Endodermal cell (in vitro differentiated cells): ENCODE measurements around the gene GAB2. TPM values are rescaled to one million over a fixed set of nuclear protein-coding genes. Genes with fewer than 3 reads are reported as not detected.

Experiments used
- DNase-seq: peaks from one replicate; pipeline ENCODE4 v3.0.0-alpha.2; 2017
- H3K27ac ChIP-seq: 2 replicates; pipeline ENCODE4 v1.5.1; 2013; ENCODE audit warnings: mild to moderate bottlenecking, low read depth, low read length, moderate library complexity
- H3K27me3 ChIP-seq: 2 replicates; pipeline ENCODE4 v1.6.1; 2013; ENCODE audit warnings: mild to moderate bottlenecking, low read length, moderate library complexity; ENCODE audit not compliant: insufficient read depth, control insufficient read depth, poor library complexity, severe bottlenecking
- H3K36me3 ChIP-seq: 2 replicates; pipeline ENCODE4 v1.7.0; 2013; ENCODE audit warnings: mild to moderate bottlenecking, low read length, moderate library complexity; ENCODE audit not compliant: control insufficient read depth, insufficient read depth
- H3K4me1 ChIP-seq: one replicate; pipeline ENCODE4 v1.7.0; 2013; ENCODE audit warnings: low read length; ENCODE audit not compliant: control insufficient read depth, insufficient read depth
- H3K4me3 ChIP-seq: 2 replicates; pipeline ENCODE4 v1.5.1; 2013; ENCODE audit warnings: mild to moderate bottlenecking, low read length, moderate library complexity
- H3K9ac ChIP-seq: 2 replicates; pipeline ENCODE4 v1.6.1; 2013; ENCODE audit warnings: mild to moderate bottlenecking, low read length, moderate library complexity; ENCODE audit not compliant: poor library complexity, severe bottlenecking; ENCODE audit errors: extremely low read depth
- H3K9me3 ChIP-seq: 2 replicates; pipeline ENCODE4 v1.6.1; 2013; ENCODE audit warnings: mild to moderate bottlenecking, low read length, moderate library complexity; ENCODE audit not compliant: control insufficient read depth
- H3K27ac Mint-ChIP-seq: 2 replicates; pipeline ENCODE4 v1.8.0; 2020; ENCODE audit warnings: mixed read lengths
- H3K27me3 Mint-ChIP-seq: 2 replicates; pipeline ENCODE4 v1.8.0; 2021; ENCODE audit warnings: mild to moderate bottlenecking, mixed read lengths; ENCODE audit not compliant: insufficient read depth
- H3K36me3 Mint-ChIP-seq: 2 replicates; pipeline ENCODE4 v1.8.0; 2020; ENCODE audit warnings: low read depth, mixed read lengths
- H3K4me1 Mint-ChIP-seq: 2 replicates; pipeline ENCODE4 v1.8.0; 2020; ENCODE audit warnings: mixed read lengths
- H3K4me3 Mint-ChIP-seq: 2 replicates; pipeline ENCODE4 v1.8.0; 2020; ENCODE audit warnings: mild to moderate bottlenecking, moderate library complexity, mixed read lengths
- H3K9me3 Mint-ChIP-seq: 2 replicates; pipeline ENCODE4 v1.8.0; 2020; ENCODE audit warnings: mild to moderate bottlenecking, mixed read lengths
- CTCF ChIP-seq: fragments of 200-600 bp; sonication (generic); conservative IDR thresholded peaks from 2 replicates; pipeline ENCODE4 v1.5.0; 2021; ENCODE audit warnings: antibody characterized with exemption, mild to moderate bottlenecking
- WGBS, 2 experiments: methylation state at CpG; one replicate each; pipeline versions ENCODE4 v1.1.5 to v1.1.7; 2013; ENCODE audit warnings: missing lambda C conversion rate in 2 of 2, mixed read lengths in 1 of 2; ENCODE audit not compliant: insufficient coverage in 1 of 2, insufficient read length in 1 of 2; 5-methylcytosine and 5-hydroxymethylcytosine counted together
- total RNA-seq, 2 donors: library from RNA; stranded (reverse); fragmentation: NEBNext Ultra II Directional in 1 of 2; extraction: Animal tissue kit (Norgen Biotek cat#: 25700) in 1 of 2; gene quantifications; 2 replicates in 1 of 2; 3 replicates in 1 of 2; pipeline ENCODE4 v1.2.1, GENCODE V29; 2021

Gene GAB2
- total RNA-seq, 2 donors from 2014 or later, result 26.9 to 62.8 TPM

- no peak overlapping the region for H3K4me3 Mint-ChIP-seq
- H3K36me3 Mint-ChIP-seq, result peaks cover 9% of the 10 kb centered on the region
- H3K27ac Mint-ChIP-seq, result no peak overlapping the region
- H3K4me1 Mint-ChIP-seq, result peaks cover 20% of the 10 kb centered on the region
- peaks cover 16% of the 10 kb centered on the region for H3K36me3 ChIP-seq
- no peak for DNase-seq
- peaks cover 11% of the 10 kb centered on the region for H3K9me3 Mint-ChIP-seq
- peaks cover 7% of the 10 kb centered on the region for H3K4me1 ChIP-seq
- no peak for TF ChIP-seq CTCF
- H3K9ac ChIP-seq, result no peak overlapping the region
- peaks cover 3% of the 10 kb centered on the region for H3K27me3 Mint-ChIP-seq
- no peak overlapping the region for H3K27ac ChIP-seq
- 93 to 95% methylated on average over 4 to 5 of the region's 6 CpGs for WGBS, 2 experiments
- H3K4me3 ChIP-seq, result peak overlapping the region; percentile 30
- H3K9me3 ChIP-seq, result peaks cover 9% of the 10 kb centered on the region
- H3K27me3 ChIP-seq, result no peaks in the 10 kb centered on the region
These were observed 124.1 kb downstream of the GAB2 start for GRCh38 chr11:78293536-78293935.

- Histone ChIP-seq H3K4me1 (peaks cover 7% of the 10 kb centered on the region), H3K27ac (no peak overlapping the region), H3K9ac (no peak overlapping the region), H3K27me3 (no peaks in the 10 kb centered on the region), H3K36me3 (peaks cover 19% of the 10 kb centered on the region), H3K4me3 (peak overlapping the region; percentile 30), H3K9me3 (peaks cover 12% of the 10 kb centered on the region)
- H3K4me3 Mint-ChIP-seq, result no peak overlapping the region
- TF ChIP-seq CTCF, result no peak
- peaks cover 20% of the 10 kb centered on the region for H3K4me1 Mint-ChIP-seq
- H3K36me3 Mint-ChIP-seq, result peaks cover 9% of the 10 kb centered on the region
- peaks cover 12% of the 10 kb centered on the region for H3K9me3 Mint-ChIP-seq
- 92 to 97% methylated on average over 8 to 9 of the region's 9 CpGs for WGBS, 2 experiments
- H3K27ac Mint-ChIP-seq, result no peak overlapping the region
- H3K27me3 Mint-ChIP-seq, result peaks cover 3% of the 10 kb centered on the region
- no peak for DNase-seq
These were observed 125.4 kb downstream of the GAB2 start for GRCh38 chr11:78292109-78292803.

GRCh38 chr11:78291503-78292108, 126.0 kb downstream of the GAB2 start:
- peaks cover 3% of the 10 kb centered on the region for H3K27me3 Mint-ChIP-seq
- H3K36me3 Mint-ChIP-seq, result peaks cover 9% of the 10 kb centered on the region
- Histone ChIP-seq H3K27ac (no peak overlapping the region), H3K36me3 (peaks cover 19% of the 10 kb centered on the region), H3K9me3 (peaks cover 12% of the 10 kb centered on the region), H3K27me3 (no peaks in the 10 kb centered on the region), H3K9ac (no peak overlapping the region), H3K4me1 (peaks cover 7% of the 10 kb centered on the region), H3K4me3 (no peak overlapping the region)
- H3K4me3 Mint-ChIP-seq, result no peak overlapping the region
- TF ChIP-seq CTCF, result no peak
- H3K9me3 Mint-ChIP-seq, result peaks cover 12% of the 10 kb centered on the region
- 96 to 98% methylated on average over 4 to 6 of the region's 6 CpGs for WGBS, 2 experiments
- H3K27ac Mint-ChIP-seq, result no peak overlapping the region
- peaks cover 20% of the 10 kb centered on the region for H3K4me1 Mint-ChIP-seq
- no peak for DNase-seq
